Activated CD8-positive, alpha-beta memory T cell treated with anti-CD3 and anti-CD28 coated beads for 24 hours (primary cell): Measurements from ENCODE around the gene RHBDL1.

Source experiments
- DNase-seq: peaks from one replicate; pipeline ENCODE4 v3.0.0-alpha.2; 2020

The RHBDL1 gene

GRCh38 chr16:637081-638018 is 38.1 kb upstream of the RHBDL1 start:
- DNase-seq, result no peak

- DNase-seq, result no peak
Observed at GRCh38 chr16:638034-638543, 37.4 kb upstream of the RHBDL1 start.

GRCh38 chr16:638836-639235 is 36.6 kb upstream of the RHBDL1 start:
- no peak for DNase-seq

- DNase-seq, result no peak
Observed at GRCh38 chr16:640614-641013, 34.9 kb upstream of the RHBDL1 start.

GRCh38 chr16:641326-642188 is 33.9 kb upstream of the RHBDL1 start, which contains the start of gene MCRIP2:
MCRIP2 (plus strand) TSS chr16:641828; CDS start chr16:641992, 164 bp downstream.
- DNase-seq, result peak; percentile 93

- peak; percentile 82 for DNase-seq
Observed at GRCh38 chr16:642189-643049, 33.1 kb upstream of the RHBDL1 start.

- no peak for DNase-seq
Observed at GRCh38 chr16:643050-643368, 32.5 kb upstream of the RHBDL1 start.

- no peak for DNase-seq
Observed at GRCh38 chr16:644556-644955, 30.9 kb upstream of the RHBDL1 start.

GRCh38 chr16:645852-646678 is 29.4 kb upstream of the RHBDL1 start:
- no peak for DNase-seq

- no peak for DNase-seq
Observed at GRCh38 chr16:646679-647172, 28.7 kb upstream of the RHBDL1 start.

- DNase-seq, result no peak
Observed at GRCh38 chr16:647173-647902, 28.1 kb upstream of the RHBDL1 start.

- peak; percentile 78 for DNase-seq
Observed at GRCh38 chr16:648071-648780, 27.2 kb upstream of the RHBDL1 start.

- peak; percentile 96 for DNase-seq
Observed at GRCh38 chr16:648781-649589, 26.5 kb upstream of the RHBDL1 start, which contains the start of gene WDR90. WDR90 (plus strand) TSS chr16:649365; CDS start chr16:649417, 52 bp downstream.

- DNase-seq, result peak; percentile 69
Observed at GRCh38 chr16:649631-650030, 25.8 kb upstream of the RHBDL1 start.

GRCh38 chr16:651844-652243 is 23.6 kb upstream of the RHBDL1 start:
- DNase-seq, result no peak

GRCh38 chr16:652454-653305 is 22.8 kb upstream of the RHBDL1 start:
- DNase-seq, result no peak

- no peak for DNase-seq
Observed at GRCh38 chr16:654034-654433, 21.4 kb upstream of the RHBDL1 start.

- no peak for DNase-seq
Observed at GRCh38 chr16:657487-657886, 18.0 kb upstream of the RHBDL1 start.
